Dedifferentiated amniotic fluid mesenchymal stem cell (primary cell): Measurements from ENCODE around the gene CXCR5.

Source experiments
- DNase-seq: peaks from one replicate; pipeline ENCODE4 v3.0.0-alpha.2; 2016; ENCODE audit errors: extremely low spot score

CXCR5 gene

DNA sequence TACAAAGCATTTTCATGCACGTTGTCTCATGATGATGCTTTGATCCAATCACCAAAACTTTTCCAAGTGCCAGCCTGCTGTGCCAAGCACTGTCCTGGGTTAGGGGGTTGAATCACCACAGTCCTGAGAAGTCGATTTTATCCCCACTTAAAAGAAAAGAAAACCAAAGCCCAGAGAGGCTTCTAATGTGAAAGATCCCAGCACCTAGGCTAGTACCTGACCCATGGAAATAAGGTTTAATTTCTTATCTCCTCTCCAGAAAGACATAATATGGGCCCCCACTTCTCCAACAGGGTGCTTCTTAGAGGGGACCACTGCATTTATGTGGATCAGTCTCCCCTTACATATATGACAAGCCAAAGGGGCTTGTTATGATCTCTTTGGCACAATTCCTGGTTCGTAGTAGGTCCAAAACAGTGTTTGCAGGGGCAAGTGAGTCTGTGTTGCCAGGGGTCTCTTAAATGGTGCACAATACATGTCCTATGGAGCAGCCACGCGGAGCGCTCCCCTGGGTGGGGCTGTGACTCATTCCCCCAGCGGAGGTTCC, 43.9 kb downstream of the CXCR5 start:
- DNase-seq: no peak

DNA sequence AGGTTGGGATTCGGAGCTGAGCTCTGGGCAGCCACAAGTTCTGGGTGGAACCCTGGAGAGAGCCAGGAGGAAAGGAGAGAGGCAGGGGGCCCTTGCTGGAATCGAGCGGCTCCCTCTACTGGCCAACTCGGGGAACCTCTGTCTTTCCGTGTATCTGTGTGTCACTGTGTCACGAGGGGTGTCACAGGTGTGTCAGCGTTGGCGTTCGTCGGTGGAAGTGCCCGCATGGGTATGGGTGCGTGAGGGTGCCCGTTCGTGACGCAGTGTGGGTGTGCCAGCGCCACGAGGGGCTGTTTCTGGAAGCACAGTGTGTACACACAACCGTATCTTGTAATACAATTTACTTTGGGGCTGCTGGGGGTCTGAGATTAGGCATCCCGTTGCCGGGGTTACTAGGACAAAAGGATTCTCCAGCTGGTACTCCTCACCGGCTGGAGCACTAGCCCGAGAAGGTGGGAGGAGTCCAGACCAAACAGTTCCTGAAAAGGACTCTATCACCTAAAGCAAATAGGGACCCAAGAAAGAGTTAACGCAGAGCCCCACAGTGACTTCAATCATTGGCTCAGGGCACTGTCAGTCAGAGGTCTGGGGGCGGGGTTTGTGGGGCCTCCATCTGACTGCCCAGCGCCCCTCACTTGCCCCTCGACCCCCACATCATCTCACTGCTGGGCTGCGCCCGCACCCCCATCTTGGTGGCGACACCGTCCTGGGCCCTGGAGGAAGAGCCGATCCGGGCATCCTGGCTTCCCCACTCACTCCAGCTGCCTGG, 44.6 kb downstream of the CXCR5 start:
- DNase-seq: peak; percentile 92

GRCh38 chr11:118928870-118929500, 45.3 kb downstream of the CXCR5 start:
- DNase-seq: no peak

DNA sequence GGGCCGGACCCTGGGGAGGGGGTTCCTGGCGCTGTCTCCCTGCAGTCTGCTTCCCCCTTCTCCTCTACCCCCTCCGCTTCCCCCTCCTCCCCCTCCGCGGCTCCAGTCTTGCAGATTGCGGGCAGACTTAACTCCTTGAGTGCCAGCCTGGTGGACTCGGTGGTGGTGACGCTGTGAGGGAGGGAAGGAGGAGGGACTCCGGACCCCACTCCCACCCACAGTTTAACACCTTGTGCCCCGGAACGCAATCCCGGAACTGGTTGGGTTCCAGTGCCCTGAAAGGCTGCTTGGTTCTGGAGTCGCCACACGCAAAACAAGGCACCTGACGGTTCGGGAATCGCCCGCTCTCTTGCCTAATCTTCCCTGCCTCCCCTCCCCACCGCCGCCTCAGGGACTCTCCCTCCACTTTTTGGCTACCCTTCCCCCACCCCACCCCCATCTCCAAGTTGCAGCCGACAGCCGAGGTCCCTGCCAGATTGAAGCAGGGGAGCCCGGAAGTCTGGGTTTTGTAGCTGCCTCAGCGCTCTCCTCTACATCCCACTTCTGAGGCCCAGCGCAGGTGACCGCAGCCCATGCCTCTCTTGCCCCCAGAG, 45.9 kb downstream of the CXCR5 start:
- DNase-seq: peak; percentile 73

GRCh38 chr11:118930094-118930712, 46.5 kb downstream of the CXCR5 start:
- DNase-seq: peak; percentile 85

GRCh38 chr11:118931571-118931970, 47.9 kb downstream of the CXCR5 start:
- no peak for DNase-seq

- DNase-seq: no peak
Measured at GRCh38 chr11:118933486-118933885, 49.8 kb downstream of the CXCR5 start.

- DNase-seq: no peak
Measured at GRCh38 chr11:118935376-118935775, 51.7 kb downstream of the CXCR5 start.

DNA sequence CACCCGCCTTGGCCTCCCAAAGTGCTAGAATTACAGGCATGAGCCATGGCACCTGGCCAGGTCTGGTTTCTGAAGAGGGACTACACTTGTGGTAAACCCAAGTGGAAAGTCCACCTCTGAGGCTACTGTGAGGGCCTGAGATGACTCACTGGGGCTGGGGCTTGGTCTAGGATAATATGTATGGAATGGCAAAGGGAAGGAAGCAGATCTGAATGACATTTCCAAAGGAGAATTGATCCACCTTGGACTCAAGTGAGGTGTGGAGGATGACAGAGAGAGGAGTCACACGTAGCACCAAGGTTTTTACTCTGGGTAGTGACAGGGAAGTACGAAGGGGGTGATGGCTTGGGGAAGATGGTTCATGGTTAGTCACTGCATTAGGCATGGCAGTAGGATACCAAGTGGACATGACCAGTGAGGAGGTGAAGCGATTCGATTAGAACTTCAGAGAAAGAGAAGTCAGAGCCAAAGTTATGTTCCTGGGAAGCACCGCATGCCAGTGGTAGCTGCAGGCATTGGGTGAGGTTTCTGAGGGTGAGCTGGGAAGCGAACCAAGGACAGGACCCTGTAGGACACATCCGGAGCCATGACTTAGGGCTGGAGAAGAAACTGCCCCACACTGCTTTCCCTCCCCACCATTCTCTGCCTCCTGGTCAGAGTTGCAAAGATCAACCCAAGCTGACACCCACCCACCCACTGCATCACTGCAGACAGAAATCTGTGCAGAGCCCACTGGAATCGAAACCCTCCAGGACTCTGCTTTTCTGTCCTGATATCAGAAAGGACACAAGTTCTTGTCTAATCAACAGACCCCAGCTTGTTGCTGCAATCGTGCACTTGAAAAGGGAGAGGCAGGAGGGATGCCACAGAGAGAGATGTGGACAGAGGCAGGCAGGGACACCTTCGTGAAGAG, 55.1 kb downstream of the CXCR5 start:
- DNase-seq: no peak

GRCh38 chr11:118939404-118939915, 55.8 kb downstream of the CXCR5 start:
- DNase-seq: no peak

GRCh38 chr11:118939953-118940598, 56.4 kb downstream of the CXCR5 start:
- DNase-seq: no peak

DNA sequence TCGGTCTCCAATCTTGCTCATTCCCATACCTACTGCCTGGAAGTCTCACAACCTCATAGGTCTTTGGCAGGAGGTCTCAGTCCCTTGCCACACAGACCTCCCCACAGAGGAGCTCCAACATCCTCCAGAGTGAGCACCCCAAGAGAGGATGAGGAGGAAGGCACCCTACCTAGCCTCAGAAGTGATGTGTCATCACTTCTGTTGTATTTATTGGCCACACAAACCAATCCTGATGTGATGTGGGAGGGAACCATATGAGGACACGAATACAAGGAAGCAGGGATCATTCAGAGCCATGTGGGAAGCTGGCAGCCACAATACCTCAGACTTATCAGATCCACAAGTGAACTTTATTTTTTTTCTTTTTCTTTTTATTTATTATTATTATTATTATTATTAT, 63.4 kb downstream of the CXCR5 start:
- no peak for DNase-seq
